Lower lobe of right lung (tissue), 2 donors: ENCODE results near the gene SLC25A6. TPM values are rescaled to one million over a fixed set of nuclear protein-coding genes. Genes with fewer than 3 reads are reported as not detected.
A peak's percentile ranks its signal among the peaks of the same experiment; 100 is the strongest.
"Not testable (repeated sequence)": the region's sequence is repeated elsewhere in the genome, so short reads cannot be mapped to it uniquely, and the experiment has no call there.

Experiments
- ATAC-seq, 2 donors: fragments of 200-7000 bp; cut with Tn5 transposase; one replicate each; pipeline ENCODE4 v1.9.1; 2020 to 2022; ENCODE audit warnings: mild to moderate bottlenecking in 2 of 2, moderate library complexity in 2 of 2
- DNase-seq: peaks from one replicate; pipeline ENCODE4 v3.0.0-alpha.2; 2020
- H3K27ac ChIP-seq: fragments of 200-600 bp; one replicate; pipeline ENCODE4 v1.8.0; 2022
- H3K27me3 ChIP-seq: fragments of 200-600 bp; one replicate; pipeline ENCODE4 v1.8.0; 2022; ENCODE audit warnings: low read depth
- H3K36me3 ChIP-seq: fragments of 200-600 bp; one replicate; pipeline ENCODE4 v1.8.0; 2022; ENCODE audit warnings: mild to moderate bottlenecking
- H3K4me1 ChIP-seq: fragments of 200-600 bp; one replicate; pipeline ENCODE4 v1.8.0; 2022
- H3K4me3 ChIP-seq: fragments of 200-600 bp; one replicate; pipeline ENCODE4 v1.8.0; 2022; ENCODE audit warnings: mild to moderate bottlenecking
- H3K9me3 ChIP-seq: fragments of 200-600 bp; one replicate; pipeline ENCODE4 v1.8.0; 2022
- intact Hi-C: fragments of 100-400 bp; cut with DNase I; formaldehyde crosslinking; loops from one replicate; pipeline ENCODE4 v1.11.0; 2022
- total RNA-seq: library from RNA; stranded (reverse); fragmentation: NEBNext Ultra II Directional; extraction: Animal tissue kit (Norgen Biotek cat#: 25700); gene quantifications from one replicate; pipeline ENCODE4 v1.2.1, GENCODE V29; 2021
- TF ChIP-seq, protein P1 (sequence below): fragments of 200-600 bp; IDR thresholded peaks from one replicate; pipeline ENCODE4 v1.8.0; 2022; ENCODE audit warnings: antibody characterized with exemption, mild to moderate bottlenecking
- donor health status: DM: no; HTN: yes; CAD: no; lungs with severe emphysema.

The SLC25A6 gene
- total RNA-seq, 1 donor from 2014 or later, result 335 TPM

DNA sequence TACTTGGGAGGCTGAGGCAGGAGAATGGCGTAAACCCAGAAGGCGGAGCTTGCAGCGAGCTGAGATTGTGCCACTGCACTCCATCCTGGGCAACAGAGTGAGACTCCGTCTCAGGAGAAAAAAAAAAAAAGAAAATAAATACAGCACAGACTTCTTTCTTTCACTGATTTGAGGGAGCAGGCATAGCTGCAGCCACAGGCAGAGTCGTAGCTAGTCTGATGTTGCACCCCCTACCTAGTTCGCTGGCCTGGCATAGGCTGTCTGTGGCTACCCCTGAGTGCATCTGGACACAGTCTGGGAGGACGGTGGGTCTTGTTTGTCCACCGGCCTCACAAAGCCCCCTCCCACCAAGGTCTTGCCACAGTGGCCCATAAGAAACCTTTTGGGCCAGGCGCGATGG, 33.9 kb downstream of the SLC25A6 start:
- H3K4me1 ChIP-seq, result no peaks in the 10 kb centered on the region
- no peak overlapping the region for H3K27ac ChIP-seq
- peaks cover 43% of the 10 kb centered on the region for H3K36me3 ChIP-seq
- DNase-seq (no peak), ATAC-seq (no peak)
- intact Hi-C loops, result no loop called here
- H3K27me3 ChIP-seq, result no peaks in the 10 kb centered on the region
- H3K4me3 ChIP-seq, result no peak overlapping the region
- TF ChIP-seq, protein P1, sequence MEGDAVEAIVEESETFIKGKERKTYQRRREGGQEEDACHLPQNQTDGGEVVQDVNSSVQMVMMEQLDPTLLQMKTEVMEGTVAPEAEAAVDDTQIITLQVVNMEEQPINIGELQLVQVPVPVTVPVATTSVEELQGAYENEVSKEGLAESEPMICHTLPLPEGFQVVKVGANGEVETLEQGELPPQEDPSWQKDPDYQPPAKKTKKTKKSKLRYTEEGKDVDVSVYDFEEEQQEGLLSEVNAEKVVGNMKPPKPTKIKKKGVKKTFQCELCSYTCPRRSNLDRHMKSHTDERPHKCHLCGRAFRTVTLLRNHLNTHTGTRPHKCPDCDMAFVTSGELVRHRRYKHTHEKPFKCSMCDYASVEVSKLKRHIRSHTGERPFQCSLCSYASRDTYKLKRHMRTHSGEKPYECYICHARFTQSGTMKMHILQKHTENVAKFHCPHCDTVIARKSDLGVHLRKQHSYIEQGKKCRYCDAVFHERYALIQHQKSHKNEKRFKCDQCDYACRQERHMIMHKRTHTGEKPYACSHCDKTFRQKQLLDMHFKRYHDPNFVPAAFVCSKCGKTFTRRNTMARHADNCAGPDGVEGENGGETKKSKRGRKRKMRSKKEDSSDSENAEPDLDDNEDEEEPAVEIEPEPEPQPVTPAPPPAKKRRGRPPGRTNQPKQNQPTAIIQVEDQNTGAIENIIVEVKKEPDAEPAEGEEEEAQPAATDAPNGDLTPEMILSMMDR, result no peak
- H3K9me3 ChIP-seq, result peaks cover 7% of the 10 kb centered on the region

DNA sequence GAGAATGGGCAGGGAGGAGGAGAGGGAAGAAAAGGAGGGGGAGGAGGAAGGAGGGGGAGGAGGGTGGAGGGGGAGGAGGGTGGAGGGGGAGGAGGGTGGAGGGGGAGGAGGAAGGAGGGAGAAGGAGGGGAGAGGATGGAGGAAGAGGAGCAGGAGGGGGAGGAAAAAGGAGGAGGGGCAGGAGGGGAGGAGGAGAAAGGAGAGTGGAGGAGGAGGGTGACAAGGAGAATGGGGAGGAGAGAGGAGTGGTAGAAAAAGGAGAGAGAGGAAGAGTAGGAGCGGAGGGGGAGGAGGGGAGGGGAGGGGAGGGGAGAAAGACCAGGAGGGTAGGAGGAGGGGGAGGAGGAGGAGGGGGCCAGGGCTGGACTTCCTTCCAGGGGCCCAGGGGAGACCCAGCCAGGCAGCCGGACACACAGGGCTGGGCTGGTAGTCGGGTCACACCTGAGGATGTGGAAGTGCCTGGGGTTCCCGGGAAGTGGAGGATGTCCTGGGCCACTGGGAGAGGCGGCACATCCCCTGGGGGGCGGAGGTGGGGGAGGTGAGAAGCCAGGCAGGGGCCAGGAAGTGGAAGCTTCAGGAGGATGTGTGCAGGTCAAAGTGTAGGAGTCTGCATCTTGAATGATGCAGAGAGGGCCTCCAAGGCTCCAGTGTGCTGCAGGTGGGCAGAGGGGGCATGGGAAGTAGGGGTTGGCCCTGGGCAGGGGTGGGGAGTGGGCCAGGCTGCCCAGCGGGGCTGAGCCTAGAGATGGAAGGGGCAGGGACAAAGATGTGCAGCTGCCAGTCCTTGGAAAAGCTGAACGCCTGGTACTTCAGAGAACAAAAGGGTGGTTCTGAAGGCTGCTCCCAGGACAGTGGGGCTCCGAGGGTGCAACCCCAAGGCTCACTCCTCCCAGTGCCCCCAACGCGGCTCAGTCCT, 36.5 kb downstream of the SLC25A6 start:
- Histone ChIP-seq H3K4me3 (no peak overlapping the region), H3K27me3 (no peaks in the 10 kb centered on the region), H3K9me3 (peaks cover 7% of the 10 kb centered on the region), H3K4me1 (no peaks in the 10 kb centered on the region), H3K27ac (no peak overlapping the region), H3K36me3 (peaks cover 36% of the 10 kb centered on the region)
- TF ChIP-seq, protein P1, result no peak
- DNase-seq (peak; percentile 35), ATAC-seq (peak; percentile 42 to 48)
- intact Hi-C loops, result no loop called here

DNA sequence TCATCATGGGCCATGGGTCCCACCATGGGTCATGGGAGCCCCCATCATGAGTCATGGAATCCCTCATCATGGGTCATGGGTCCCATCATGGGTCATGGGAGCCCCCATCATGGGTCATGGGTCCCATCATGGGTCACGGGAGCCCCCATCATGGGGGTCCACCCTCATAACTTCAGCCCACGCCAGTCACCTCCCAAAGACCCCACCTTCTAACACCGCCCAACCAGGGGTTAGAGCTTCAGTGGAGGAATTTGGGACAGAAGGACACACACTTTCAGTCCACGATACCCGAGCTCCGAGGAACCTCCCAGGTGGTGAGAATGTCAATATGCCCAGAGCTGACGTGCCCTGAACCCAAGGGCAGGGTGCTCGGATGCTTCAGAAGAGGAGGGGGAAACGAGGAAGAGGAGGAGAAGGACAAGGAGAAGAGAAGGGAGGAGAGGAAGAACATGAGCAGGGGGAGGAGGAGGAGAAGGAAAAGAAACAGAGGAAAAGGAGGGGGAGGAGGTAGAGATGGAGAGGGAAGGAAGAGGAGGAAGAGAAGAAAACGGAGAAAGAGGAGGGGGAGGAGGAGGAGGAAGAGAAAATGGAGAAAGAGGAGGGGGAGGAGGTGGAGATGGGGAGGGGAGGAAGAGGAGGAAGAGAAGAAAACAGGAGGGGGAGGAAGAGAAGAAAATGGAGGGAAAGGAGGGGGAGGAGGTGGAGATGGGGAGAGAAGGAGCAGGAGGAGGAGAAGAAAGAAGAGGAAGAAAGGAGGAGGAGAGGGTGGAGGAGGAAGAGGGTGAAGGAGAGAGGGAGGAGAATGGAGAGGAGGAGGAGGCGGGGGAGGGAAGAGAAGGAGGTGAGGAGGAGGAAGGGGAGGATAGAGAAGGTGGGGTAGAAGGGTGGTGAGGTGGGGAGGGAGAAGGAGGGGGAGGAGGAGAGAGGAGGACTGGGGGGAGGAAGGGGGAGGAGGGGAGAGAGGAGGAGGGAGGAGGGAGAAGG, 37.6 kb downstream of the SLC25A6 start:
- H3K4me1 ChIP-seq, result no peaks in the 10 kb centered on the region
- peak; percentile 13 for DNase-seq
- peaks cover 7% of the 10 kb centered on the region for H3K9me3 ChIP-seq
- H3K27me3 ChIP-seq, result no peaks in the 10 kb centered on the region
- intact Hi-C loops, result no loop called here
- H3K4me3 ChIP-seq, result no peak overlapping the region
- TF ChIP-seq, protein P1, result no peak
- peaks cover 36% of the 10 kb centered on the region for H3K36me3 ChIP-seq
- H3K27ac ChIP-seq, result no peak overlapping the region
- no peak for ATAC-seq

DNA sequence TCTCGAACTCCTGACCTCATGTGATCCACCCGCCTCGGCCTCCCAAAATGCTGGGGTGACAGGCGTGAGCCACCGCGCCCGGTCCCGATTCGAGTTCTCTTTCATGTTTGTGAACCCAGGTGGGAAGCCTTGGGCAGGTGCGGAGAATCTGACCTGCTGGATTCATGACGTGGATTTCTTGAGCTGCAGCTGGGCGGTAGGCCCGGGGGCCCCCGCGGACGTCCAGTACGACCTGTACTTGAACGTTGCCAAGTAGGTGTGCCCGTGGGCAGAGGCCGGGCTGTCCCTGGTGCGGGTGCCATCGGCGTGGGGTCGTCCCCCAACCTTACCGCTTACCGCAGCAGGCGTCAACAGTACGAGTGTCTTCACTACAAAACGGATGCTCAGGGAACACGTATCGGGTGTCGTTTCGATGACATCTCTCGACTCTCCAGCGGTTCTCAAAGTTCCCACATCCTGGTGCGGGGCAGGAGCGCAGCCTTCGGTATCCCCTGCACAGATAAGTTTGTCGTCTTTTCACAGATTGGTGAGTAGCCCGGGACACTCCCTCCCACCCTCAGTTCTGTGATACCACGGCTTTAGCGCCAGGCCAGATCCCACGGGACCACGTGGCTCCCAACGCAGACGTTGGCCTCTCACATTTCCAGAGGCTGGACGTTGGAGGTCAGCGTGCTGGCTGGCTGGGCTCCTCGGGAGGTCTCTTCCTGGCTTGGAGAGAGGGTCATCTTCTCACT, 39.8 kb downstream of the SLC25A6 start:
- H3K4me1 ChIP-seq, result no peaks in the 10 kb centered on the region
- no peak overlapping the region for H3K27ac ChIP-seq
- peak in 1 of 2 donors; percentile 46 for ATAC-seq
- no peaks in the 10 kb centered on the region for H3K9me3 ChIP-seq
- no peak overlapping the region for H3K4me3 ChIP-seq
- intact Hi-C loops, result no loop called here
- H3K27me3 ChIP-seq, result no peaks in the 10 kb centered on the region
- TF ChIP-seq, protein P1, result no peak
- peak; percentile 32 for DNase-seq
- peaks cover 18% of the 10 kb centered on the region for H3K36me3 ChIP-seq

DNA sequence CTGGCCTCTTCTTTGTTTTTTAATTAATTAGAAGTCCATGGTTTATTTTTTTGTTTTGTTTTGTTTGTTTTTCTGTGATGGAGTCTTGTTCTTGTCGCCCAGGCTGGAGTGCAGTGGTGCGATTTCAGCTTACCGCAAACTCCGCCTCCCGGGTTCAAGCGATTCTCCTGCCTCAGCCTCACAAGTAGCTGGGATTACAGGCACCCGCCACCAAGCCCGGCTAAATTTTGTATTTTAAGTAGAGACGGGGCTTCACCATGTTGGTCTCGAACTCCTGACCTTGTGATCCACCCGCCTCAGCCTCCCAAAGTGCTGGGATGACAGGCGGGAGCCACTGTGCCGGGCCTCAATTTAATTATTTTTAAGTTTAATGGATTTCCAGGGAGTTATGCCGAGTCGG, 42.3 kb downstream of the SLC25A6 start:
- H3K36me3 ChIP-seq, result peaks cover 24% of the 10 kb centered on the region
- ATAC-seq, H3K9me3 ChIP-seq, H3K4me3 ChIP-seq, H3K27me3 ChIP-seq, H3K4me1 ChIP-seq, H3K27ac ChIP-seq, intact Hi-C loops: not testable (repeated sequence)
- DNase-seq, result peak; percentile 1
